Endothelial cell (in vitro differentiated cells): ENCODE data around the gene ACTR3. TPM values are rescaled to one million over a fixed set of nuclear protein-coding genes. Genes with fewer than 3 reads are reported as not detected.

ENCODE experiments used
- DNase-seq: peaks from one replicate; pipeline ENCODE4 v3.0.0; 2021; ENCODE audit warnings: low spot score
- H3K27ac Mint-ChIP-seq: one replicate; pipeline ENCODE4 v1.8.0; 2021; ENCODE audit warnings: mixed read lengths, inconsistent platforms; ENCODE audit not compliant: unreplicated experiment
- H3K27me3 Mint-ChIP-seq: one replicate; pipeline ENCODE4 v1.8.0; 2021; ENCODE audit warnings: mild to moderate bottlenecking, moderate library complexity, mixed read lengths, inconsistent platforms; ENCODE audit not compliant: unreplicated experiment
- H3K36me3 Mint-ChIP-seq: one replicate; pipeline ENCODE4 v1.8.0; 2021; ENCODE audit warnings: mild to moderate bottlenecking, low read depth, mixed read lengths, inconsistent platforms; ENCODE audit not compliant: unreplicated experiment
- H3K4me1 Mint-ChIP-seq: one replicate; pipeline ENCODE4 v1.8.0; 2021; ENCODE audit warnings: mild to moderate bottlenecking, mixed read lengths, inconsistent platforms; ENCODE audit not compliant: unreplicated experiment
- H3K4me3 Mint-ChIP-seq: one replicate; pipeline ENCODE4 v1.8.0; 2021; ENCODE audit warnings: mild to moderate bottlenecking, mixed read lengths, inconsistent platforms; ENCODE audit not compliant: unreplicated experiment
- H3K9me3 Mint-ChIP-seq: one replicate; pipeline ENCODE4 v1.8.0; 2021; ENCODE audit warnings: mixed read lengths, inconsistent platforms; ENCODE audit not compliant: unreplicated experiment
- CTCF ChIP-seq: fragments of 200-600 bp; sonication (generic); IDR thresholded peaks from one replicate; pipeline ENCODE4 v1.5.0; 2021; ENCODE audit warnings: antibody characterized with exemption; ENCODE audit not compliant: unreplicated experiment
- total RNA-seq: library from RNA; stranded (reverse); fragmentation: NEBNext Ultra II Directional; extraction: Animal tissue kit (Norgen Biotek cat#: 25700); gene quantifications from one replicate; pipeline ENCODE4 v1.2.1, GENCODE V29; 2021; ENCODE audit not compliant: unreplicated experiment

The ACTR3 gene
- total RNA-seq, 1 donor from 2014 or later = 284 TPM

GRCh38 chr2:113986762-113987290 lies 96.9 kb downstream of the ACTR3 start:
- Mint-ChIP-seq H3K27ac (no peak overlapping the region), H3K27me3 (peaks cover 2% of the 10 kb centered on the region), H3K4me3 (no peak overlapping the region), H3K4me1 (no peaks in the 10 kb centered on the region), H3K36me3 (peaks cover 19% of the 10 kb centered on the region), H3K9me3 (peaks cover 8% of the 10 kb centered on the region)
- no peak for DNase-seq
- TF ChIP-seq CTCF = no peak

- Mint-ChIP-seq H3K9me3 (peaks cover 4% of the 10 kb centered on the region), H3K4me3 (no peak overlapping the region), H3K27me3 (peaks cover 4% of the 10 kb centered on the region), H3K4me1 (no peaks in the 10 kb centered on the region), H3K36me3 (peaks cover 6% of the 10 kb centered on the region), H3K27ac (no peak overlapping the region)
- DNase-seq = no peak
- no peak for TF ChIP-seq CTCF
Measured at GRCh38 chr2:113992090-113992489, 102.2 kb downstream of the ACTR3 start.

- H3K9me3 Mint-ChIP-seq = peaks cover 8% of the 10 kb centered on the region
- H3K27me3 Mint-ChIP-seq = peaks cover 5% of the 10 kb centered on the region
- H3K36me3 Mint-ChIP-seq = peaks cover 5% of the 10 kb centered on the region
- TF ChIP-seq CTCF = no peak
- H3K4me1 Mint-ChIP-seq = no peaks in the 10 kb centered on the region
- H3K4me3 Mint-ChIP-seq = no peak overlapping the region
- DNase-seq = no peak
- no peak overlapping the region for H3K27ac Mint-ChIP-seq
Measured at GRCh38 chr2:113996671-113997594, 107.0 kb downstream of the ACTR3 start.

GRCh38 chr2:114001152-114001551 lies 111.3 kb downstream of the ACTR3 start:
- Mint-ChIP-seq H3K27me3 (peaks cover 1% of the 10 kb centered on the region), H3K27ac (no peak overlapping the region), H3K4me3 (no peak overlapping the region), H3K4me1 (no peaks in the 10 kb centered on the region), H3K9me3 (peaks cover 20% of the 10 kb centered on the region), H3K36me3 (peaks cover 8% of the 10 kb centered on the region)
- no peak for DNase-seq
- no peak for TF ChIP-seq CTCF

GRCh38 chr2:114001937-114002336 lies 112.0 kb downstream of the ACTR3 start:
- H3K27ac Mint-ChIP-seq = no peak overlapping the region
- no peak overlapping the region for H3K4me3 Mint-ChIP-seq
- no peak for TF ChIP-seq CTCF
- peaks cover 8% of the 10 kb centered on the region for H3K36me3 Mint-ChIP-seq
- no peaks in the 10 kb centered on the region for H3K4me1 Mint-ChIP-seq
- H3K9me3 Mint-ChIP-seq = peaks cover 20% of the 10 kb centered on the region
- peaks cover 1% of the 10 kb centered on the region for H3K27me3 Mint-ChIP-seq
- DNase-seq = no peak
